NCI-H2196 (cell line): ENCODE data around the gene ENTHD1.

ENCODE experiments used
- DNase-seq: peaks from one replicate; lab custom pipeline; 2025; ENCODE audit not compliant: unreplicated experiment; lab: John Stamatoyannopoulos, UW

Gene ENTHD1, protein sequence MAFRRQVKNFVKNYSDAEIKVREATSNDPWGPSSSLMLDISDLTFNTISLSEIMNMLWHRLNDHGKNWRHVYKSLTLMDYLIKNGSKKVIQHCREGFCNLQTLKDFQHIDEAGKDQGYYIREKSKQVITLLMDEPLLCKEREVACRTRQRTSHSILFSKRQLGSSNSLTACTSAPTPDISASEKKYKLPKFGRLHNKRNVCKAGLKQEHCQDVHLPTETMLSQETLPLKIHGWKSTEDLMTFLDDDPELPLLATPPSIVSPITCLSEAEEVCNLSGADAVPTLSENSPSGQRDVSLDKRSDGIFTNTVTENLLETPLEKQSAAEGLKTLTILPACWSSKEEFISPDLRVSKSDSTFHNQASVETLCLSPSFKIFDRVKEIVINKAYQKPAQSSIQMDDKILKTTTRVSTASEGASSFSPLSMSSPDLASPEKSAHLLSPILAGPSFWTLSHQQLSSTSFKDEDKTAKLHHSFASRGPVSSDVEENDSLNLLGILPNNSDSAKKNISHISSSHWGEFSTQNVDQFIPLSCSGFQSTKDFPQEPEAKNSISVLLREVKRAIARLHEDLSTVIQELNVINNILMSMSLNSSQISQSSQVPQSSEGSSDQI

DNA sequence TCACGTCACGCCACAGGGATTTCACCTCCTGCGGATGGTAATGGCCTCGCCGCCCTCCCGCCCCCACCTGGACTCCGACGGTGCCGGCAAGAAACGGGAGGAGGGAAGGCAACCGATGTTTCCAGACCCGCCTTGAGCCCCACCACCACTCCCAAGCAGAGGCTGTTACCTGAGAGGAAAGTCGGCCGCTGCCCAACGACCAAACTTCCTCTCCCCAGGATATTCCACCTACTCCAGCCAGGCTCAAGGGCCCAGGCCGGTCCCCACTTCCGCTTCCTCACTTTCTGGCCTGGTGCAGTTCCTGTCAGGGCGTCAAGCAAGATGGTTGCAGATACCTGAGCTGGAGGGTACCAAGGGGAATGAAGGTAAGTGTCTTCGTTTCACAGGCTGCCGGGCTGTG, at the start of gene ENTHD1:
TSS of gene ENTHD1 (minus strand) at position 235 of the 400 bp plus-strand sequence. CDS start 6,012 bp downstream, outside the sequence.
- no peak for DNase-seq

DNA sequence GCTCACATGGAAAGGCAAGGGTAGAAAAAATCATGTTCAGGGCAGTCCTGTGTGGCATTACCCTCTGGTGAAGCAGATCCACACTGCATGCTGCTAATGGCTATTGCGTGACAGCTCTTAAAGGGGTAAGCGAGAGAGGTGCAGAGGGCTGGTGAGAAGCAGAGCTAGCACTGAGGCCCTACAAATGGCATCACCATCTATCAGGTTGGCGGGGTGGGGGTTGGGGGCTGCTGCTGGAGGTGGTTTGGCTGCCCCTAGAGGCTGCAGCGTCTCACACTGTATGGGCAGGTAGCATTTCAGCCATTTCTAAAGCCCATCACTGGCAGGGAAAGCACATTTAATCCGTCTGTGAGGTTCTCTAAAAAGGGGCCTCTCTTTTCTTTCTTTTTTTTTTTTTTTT, 49.8 kb upstream of the ENTHD1 start:
- no peak for DNase-seq

DNA sequence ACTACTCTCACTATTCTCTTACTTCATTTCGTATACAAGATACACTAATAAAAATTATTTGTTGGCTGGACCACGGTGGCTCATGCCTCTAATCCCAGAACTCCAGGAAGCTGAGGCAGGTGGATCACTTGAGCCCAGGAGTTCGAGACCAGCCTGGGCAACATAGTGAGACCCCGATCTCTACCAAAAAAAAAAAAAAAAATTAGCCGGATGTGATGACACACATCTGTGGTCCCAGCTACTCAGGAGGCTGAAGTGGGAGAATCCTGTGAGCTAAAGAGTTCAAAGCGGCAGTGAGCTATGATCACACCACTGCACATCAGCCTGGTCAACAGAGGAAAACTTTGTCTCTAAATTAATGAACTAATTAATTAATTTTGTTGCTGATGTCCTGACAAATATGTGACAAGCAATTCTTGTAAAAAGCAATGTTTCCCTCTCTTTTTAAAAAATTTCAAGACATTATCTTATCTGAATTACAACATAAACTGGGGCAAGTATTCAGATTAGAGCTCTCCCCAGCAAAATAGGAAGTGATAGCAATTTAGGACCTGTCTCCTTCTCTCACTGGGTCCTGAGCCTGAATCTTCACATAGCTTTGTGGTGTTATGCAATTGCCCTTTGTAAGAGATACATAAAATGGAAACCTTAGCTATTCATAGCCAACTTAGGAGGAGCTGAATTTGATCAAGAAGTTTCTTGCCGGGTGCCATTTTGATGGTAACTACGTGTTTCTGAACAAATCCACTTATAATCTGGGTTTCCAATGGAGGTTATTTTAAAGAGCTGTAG, 49.1 kb upstream of the ENTHD1 start:
- DNase-seq = no peak

DNA sequence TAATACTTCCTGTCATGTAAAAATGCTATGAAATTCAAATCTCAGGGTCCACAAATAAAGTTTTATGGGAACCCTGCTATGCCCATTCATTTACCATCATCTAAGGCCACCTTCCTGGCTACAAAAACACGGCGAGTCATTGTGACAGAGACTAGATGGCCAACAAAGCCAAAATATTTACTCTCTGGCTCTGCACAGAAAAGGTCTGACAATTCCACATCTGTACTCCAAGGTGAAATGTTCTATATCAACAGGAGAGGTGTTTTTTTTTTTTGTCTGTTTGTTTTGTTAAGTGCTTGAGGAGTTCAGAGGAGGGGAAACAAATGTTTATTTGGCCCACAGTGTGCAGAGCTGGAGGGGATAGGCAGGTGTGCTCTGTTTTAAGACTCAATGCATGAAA, 48.0 kb upstream of the ENTHD1 start:
- DNase-seq = peak; percentile 20

DNA sequence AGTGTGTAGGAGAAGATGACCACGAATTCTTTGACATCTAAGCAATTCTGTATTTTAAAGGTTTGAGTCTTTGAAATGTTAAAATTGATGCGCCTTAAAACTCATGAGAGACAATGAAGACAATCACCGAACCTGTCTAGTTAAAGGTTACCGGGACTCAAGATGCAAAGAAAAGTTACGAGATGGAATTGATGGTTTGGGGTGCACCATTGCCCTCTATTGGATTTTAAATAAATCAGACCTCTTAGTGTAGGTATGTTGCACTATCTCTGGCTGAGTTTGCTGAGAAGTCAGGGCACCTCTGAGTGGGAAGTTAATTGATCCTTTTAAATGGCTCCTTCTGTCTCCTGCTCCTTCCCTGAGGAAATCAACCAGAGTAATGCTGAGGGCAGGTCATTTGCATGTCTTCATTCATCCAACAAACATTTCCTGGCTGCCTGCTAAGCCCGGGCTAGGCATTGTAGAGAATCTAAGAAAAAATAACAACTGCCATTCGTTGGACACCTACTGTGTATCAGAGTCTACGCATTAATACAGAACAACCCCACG, 47.3 kb upstream of the ENTHD1 start:
- DNase-seq = no peak

DNA sequence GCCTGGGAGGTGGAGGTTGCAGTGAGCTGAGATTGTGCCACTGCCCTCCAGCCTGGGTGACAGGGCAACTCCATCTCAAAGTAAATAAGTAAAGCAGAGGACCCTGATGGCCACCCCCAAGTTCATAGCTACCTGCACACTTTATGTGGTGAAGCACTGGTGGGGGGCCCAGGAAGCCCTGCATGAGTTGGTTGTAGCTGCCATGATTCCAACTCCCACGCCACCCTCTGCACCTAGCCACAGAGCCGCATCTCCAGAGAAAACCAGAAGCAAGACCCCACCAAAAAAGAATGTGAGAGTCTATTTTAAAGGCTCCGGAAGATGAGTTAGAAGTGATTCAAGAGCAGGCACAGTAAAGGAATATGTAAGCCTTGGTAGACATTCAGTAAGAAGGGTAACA, 46.3 kb upstream of the ENTHD1 start:
- DNase-seq = no peak

DNA sequence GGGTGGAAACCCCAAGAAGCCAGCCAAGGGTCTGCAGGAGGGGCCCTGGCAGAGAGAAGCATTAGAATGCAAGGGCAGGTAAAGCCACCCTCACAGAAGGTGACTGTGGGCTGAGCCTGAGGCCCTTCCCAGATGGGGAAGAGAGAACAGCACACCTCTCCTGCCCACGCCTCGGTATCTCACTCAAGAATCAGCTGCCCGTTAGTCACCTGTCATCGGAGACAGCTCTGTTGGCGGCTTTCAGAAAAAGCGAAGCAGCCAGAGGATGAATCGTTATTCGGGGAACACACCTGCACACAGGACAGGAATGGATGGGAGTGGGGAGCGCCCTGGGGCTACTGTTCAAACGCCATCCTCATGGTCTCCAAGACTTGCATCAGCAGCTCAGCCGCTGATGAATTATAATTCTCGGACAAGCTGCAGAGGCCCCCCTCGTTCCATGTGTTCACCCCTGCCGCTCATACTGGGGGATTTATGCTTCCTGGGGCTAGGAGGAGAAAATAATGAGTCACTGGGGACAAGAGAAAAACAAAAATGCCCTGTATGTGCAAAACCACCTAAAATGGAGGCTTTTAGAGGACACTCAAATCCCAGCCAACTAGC, 45.0 kb upstream of the ENTHD1 start:
- no peak for DNase-seq

DNA sequence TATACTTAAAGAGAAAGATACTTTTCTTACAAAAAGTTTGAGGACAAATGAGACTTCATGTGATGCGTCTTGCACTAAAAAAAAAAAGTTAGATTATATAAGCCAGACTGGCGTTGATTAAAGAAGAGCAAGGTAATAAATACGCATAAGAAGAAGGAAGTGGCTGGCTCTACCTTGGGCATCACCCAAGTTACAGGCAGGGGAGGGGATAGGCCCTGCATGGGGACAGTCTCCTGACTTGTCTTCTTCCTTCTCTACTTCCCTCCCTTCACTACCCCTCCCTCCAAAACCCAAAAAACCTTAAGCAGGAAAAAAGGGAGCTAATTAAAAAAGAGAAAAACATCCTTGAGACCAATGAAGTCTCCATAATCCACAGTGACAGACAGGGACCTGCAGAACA, 44.3 kb upstream of the ENTHD1 start:
- no peak for DNase-seq

DNA sequence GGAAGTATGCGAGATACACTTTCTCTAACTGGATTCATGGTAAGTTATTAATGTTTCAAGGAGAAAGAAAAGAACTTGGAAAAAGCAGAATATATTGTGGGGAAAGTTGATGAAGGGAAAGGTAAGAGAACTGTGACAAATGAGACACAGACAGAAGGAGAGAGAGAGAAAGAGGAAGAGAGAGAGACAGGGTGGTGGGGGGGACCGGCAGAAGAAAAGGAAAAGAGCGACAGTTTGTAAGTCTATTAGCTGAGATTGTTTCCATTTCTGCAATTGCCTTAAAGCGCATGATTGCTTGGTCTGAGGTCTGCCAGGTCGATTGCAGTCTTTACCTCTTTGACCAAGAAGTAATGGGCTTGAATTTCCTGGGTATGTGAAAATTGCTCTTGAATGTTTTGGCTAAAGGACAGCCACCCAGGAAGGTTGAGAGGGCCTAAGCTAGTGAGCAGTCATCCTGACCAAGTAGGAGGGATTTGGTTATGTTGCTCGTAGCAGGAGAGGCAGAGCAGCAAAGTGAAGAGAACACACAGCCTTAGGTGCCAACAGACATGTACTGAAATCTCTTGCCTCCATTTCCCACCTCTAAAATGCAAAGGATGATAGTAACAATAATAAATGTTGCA, 43.1 kb upstream of the ENTHD1 start:
- no peak for DNase-seq

DNA sequence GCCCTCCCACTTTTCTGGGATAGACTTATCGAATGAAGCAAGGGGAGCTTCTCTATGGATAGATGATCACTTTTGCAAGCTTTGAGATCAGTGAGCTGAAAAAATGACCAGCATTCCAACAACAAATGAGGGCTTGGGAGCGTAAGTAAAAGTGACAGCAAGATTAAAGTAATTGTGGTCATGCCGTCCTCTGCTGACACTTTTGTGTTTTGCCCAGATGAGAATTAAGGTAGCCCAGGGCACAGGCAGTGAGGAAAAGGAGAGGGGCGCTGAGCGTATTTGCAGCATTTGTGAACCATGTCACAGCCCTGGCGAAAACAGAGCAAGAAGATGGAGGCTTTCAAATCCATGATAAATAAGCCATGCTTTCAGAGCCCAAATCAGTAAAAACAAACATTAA, 42.1 kb upstream of the ENTHD1 start:
- no peak for DNase-seq

DNA sequence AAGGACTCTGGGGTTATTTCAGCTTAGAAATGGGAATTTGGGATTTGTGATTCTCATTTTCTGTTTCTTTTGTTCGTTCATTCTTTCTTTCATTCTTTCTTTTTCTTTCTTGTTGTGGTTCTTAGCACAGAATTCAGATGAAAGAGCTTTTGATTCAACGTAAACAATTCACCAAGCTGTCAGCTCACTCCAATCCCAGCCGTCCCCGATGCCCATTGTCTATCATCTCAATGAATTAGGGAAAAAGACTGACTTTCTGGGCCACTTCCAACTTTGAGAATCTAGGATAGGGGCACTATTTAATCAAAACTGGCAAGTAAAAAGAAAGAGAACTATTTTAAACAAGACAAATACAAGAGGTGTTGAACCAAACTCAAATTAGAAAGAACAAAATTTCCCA, 41.6 kb upstream of the ENTHD1 start:
- no peak for DNase-seq

DNA sequence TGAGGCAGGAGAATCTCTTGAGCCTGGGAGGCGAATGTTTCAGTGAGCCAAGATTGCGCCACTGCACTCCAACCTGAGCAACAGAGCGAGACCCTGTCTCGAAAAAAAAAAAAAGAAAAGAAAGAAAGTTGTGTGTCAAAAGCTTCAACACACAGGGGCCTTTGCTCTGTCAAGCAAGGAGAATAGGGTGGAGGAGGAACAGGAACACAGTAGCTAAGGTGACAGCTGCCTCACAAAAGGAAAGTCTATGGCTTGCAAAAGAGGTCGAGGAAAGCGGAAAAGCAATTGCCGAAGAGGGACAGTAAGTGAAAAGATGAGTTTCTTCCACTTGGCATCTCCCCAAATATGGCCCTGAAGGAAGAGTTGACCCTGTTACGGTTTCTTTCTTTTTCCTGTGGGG, 40.2 kb upstream of the ENTHD1 start:
- DNase-seq = no peak

DNA sequence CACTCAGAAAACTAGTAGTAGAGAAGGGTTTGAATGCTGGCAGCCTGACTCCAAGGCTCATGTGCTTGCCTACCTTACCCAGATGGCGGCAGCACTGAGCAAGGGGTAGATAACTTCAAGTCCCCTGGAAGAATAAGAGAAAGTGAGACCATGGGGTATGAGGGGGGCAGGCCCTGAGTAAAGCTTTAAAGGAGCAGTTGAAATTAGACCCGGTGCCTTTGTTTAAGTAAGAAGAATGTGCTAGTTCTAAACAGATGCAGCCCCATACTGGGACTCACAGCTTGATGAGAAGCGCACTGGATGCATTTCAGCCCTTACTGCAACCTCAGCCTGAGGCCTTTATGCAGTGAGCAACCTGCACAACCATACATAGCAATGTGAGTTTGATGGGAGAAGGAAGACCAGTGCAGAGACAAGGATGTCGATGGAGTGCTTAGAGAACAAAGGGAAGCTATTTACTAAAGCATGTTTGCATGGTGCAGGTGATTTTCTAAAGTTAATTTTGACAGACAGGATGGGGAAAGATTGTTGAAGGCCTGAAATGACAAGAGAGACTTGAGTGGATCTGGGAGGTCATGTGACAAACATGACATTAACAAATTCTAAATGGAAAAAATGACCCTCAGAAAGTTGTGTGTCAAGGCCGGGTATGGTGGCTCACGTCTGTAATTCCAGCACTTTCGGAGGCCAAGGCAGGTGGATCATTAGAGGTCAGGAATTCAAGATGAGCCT, 39.5 kb upstream of the ENTHD1 start:
- DNase-seq = peak; percentile 33

DNA sequence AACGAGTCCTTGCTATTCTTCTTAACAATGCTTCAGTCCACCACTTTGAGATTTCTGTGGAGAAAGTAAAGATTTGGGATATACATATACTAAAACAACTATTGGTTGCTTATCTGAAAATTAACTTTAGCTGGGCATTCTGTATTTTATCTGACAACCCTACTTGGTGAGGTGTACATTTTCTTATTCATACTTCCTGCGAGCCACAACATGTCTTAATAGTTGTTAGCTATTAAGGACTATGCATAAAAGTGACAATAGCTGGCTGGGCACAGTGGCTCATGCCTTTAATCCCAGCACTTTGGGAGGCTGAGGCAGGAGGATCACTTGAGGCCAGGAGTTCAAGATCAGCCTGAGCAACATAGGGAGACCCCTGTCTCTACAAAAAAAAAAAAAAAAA, 38.6 kb upstream of the ENTHD1 start:
- no peak for DNase-seq

DNA sequence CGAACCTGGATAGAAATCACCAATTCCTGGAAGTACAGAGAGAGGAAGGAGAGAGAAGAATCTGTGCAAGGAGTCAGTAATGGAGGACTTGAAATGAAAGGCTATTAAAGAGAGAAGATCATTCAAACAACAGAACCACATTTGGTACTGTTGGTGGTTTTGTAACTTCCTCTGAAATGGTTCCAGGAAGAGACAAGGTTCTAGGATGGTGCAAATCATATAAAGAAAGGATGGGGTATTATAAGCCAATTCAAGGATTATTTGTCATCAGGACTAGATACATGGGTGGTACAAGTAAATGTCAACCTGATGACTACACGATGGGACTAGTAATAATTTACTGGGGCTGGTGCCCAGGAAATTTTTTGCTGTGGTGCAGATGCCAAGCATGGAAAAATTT, 37.7 kb upstream of the ENTHD1 start:
- no peak for DNase-seq

DNA sequence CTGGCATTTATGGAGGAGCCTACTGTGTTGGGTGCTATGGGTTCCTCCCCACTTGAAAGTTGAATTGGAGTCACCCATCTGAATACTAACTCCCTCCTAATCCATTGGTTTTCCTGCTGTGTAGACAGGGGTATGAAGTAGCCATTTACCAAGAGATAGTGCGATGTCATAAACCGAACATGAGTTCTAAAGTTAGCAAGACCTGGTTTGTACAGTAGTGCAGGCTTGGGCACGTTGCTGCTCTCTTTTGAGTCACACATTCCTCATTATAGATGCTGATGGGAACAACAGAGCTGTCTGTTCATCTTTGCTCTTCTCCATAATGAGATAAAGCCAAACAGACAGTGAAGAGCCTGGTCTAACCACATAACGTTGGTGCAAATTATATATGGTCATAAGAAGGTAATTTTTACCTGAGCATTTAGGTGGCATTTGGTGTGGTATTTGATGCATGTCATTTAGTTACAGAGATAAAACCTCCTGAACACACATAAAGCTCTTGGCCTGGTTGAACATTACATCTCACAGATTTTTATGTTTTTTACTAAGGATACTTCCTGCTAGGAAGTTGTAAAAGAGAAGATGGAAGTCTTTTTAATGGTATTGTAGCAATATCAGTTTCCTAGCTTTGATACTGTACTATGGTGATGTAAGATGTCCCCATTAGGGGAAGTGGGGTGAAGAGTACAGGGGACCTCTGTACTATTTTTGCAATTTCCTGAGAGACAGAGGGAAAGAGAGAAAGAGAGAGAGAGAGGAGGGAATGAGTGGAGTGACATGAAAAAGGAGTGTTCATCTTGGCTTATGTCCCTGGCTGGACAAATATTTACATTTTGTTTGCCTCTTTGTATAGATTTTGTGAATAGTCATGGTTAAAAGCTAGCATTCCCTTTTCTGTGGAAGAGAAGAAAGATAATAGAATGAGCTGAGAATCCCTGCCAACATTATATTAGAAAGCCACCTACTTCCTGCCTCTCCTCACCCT, 35.3 kb upstream of the ENTHD1 start:
- no peak for DNase-seq

DNA sequence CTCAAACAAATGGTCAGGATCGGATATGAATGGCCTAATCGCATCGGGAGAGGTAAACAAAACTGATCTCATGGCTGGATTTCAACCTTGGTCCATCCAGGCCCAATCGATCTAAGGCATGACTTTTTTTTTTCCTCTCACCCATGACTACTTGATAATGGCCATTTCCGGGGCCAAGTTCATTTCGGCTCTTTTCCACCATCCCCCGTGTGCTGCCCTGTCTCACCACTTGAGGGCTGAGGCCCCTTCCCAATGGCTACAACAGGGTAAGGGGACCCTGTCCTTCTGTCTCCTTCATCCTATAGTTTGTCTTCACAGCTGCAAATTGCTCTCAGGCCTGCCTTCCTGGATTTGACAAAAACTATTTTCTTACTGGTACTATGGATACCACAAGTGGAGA, 34.0 kb upstream of the ENTHD1 start:
- no peak for DNase-seq

DNA sequence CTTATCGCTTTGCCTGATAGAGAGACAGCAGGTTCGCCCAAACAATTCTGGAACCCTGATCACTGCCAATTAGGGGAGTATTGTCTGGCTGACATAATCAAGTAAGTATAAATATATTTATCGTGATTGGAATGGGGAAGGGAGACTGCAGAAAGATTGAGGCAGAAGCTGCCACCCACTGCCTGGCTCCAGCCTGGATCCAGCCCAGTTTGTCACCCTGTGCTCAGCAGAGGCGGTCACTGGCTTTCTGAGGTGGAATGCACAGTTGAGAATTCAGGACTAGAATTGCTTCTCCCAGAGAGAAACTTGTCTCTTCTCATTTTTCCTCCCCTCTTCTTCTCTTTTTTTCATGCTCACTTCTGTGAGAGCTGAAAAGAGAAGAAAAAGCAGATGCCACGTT, 33.2 kb upstream of the ENTHD1 start:
- DNase-seq = no peak
